Cerebellar nuclear complex (tissue), 1 donor: ENCODE measurements around the gene PRPS2.

Experiments used
- DNase-seq, 2 experiments: peaks; one replicate each; lab custom pipeline; 2025; lab: John Stamatoyannopoulos, UW

PRPS2 gene

DNA sequence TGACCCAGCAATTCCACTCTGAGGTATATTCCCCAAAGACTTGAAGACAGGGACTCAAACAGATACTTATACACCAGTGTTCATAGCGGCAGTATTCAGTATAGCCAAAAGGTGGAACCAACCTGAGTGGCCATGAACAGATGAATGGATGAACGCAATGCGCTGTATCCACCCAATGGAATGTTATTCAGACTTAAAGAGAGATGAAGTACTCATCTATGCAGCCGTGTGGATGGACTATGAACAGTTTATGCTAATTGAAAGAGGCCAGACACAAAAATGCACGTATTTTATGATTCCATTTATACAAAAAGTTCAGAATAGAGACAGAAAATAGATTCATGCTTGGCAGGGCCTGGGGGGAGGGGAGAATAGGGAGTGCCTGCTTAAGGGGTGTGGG, 26.3 kb downstream of the PRPS2 start:
- DNase-seq = no peak

DNA sequence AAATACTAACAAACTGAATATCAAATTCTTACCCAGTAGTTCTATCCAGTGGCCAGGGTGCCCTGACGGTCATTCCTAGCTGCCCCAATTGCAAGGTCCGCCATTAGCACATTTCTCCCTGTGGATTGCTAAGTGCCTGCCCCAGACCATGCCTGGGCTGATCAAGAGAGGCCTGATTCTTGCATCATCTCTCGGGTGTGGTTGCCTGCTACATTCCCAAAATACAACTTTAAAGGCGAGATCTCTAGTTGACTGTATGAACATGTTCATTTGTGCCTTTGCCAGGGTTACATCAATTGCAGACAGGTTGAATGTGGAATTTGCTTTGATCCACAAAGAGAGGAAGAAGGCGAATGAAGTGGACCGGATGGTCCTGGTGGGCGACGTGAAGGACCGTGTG, 28.0 kb downstream of the PRPS2 start:
- DNase-seq = no peak

DNA sequence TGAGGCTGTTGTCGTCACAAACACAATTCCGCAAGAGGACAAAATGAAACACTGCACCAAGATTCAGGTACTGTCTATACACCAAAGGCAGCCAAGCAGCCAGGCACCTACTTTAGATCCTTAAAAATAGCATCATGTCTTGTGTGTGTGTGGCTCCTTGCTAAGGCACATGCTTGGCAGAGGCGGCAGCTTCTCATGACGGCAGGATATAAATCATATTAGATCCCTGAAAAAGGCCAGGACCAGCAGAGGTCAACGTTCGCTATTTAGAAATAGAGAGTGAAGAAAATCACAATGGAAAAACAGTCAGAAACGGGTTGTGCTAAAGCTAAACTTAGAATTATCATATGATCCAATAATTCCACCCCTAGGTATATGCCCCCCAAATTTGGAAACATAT, 29.5 kb downstream of the PRPS2 start:
- DNase-seq = no peak

DNA sequence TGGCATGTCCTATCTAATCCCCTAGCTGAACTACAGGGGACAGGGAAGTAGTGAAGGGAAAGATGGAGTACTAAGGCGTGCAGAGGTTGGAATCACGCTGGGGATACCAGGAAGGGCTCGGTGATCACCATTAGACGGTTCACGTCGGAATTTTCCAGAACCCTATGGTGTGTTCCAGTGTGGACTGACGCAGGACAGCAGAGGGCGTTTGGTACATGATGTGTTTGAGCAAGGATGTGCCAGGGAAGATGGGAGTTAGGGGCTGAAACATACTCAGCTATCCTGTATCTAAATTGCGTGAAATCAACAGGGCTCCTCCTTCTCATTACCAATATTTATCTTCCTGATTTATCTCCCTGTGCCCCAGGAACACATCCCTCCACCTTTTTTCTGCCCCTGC, 33.7 kb downstream of the PRPS2 start:
- no peak for DNase-seq

DNA sequence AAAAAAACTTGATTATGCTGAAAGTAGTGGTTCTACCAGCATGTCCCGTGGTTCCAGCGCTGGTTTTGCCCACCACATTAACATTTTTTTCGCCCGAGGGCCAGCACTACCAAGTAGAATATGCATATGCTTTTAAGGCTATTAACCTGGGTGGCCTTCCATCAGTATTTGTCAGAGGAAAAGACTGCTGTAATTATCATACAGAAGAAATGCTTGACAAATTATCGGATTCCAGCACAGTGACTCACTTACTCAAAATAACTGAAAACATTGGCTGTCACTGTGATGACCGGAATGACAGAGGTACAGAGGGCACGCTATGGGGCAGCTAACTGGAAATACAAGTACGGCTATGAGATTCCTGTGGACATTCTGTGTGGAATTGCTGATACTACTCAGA, 34.6 kb downstream of the PRPS2 start:
- no peak for DNase-seq

DNA sequence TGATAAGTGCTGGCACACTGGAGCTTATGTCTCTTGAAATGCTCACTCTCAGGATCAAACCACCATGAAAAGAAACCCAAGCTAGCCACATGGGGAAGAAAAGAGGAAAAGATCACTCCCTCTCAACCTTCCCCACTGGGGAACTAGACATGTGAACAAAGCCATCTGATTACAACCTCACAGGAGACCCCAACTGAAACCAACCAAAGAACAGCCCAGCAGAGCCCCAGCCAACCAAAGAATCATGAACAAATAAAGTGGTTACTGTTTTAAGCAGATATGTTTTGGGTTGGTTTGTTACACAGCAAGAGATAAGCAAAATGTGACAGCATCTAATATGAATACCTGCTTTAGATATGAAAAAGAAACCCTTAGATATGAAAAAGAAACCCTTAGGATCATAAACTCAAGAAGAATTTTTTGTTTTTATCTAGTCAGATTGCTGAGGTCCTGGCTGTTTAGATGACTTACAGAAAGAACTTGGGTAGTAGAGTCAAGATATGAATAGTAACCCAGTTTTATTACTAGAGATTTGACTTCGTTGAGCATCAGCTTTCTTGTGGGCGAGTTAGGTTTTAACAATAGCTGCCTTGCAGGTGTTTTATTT, 52.0 kb downstream of the PRPS2 start:
- DNase-seq = no peak

DNA sequence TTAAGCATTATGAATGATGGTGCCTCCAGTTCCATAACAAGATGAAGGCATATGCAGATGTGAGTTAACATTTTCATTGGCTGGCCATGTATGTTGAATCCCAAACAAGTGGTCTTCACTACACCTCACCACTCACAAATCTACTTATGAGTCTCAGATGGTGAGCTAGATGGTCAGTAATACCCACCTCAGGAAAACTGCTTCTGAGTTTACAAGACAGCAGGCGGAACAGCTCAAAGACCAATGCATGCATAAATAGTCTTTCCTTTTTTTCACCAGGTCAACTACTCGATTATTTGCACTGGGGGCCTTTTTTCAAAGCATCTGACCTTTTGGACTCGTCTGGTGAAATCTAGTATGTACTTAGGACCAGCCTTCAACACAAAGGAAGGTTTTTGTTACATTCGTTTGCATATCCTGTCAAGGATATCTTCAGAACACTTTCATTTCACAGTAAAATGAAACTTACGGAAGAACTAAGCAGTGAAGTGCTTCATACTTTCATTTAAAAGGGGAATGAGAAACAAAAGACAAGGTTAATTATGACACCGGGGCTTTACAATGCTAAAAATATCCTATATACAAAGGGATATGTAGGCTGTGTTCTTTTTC, 52.6 kb downstream of the PRPS2 start:
- no peak for DNase-seq

DNA sequence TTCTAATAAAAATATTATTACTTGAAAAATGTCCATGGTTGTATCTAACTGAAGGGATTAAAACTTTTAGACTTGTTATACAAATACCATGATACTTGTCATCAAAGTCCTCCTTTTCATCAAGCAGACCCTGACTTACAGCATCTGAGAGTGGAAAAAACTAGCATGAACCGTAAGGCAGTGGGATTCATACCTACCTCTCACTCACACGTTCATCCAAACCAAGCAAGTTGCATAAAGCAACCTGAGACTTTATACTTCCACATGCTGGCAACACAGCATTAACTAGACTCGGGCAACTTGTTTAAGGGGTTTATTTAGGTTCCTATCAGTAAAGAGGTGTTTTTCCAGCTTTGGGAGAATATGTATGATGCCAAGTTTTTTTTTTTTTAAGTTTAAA, 53.1 kb downstream of the PRPS2 start:
- no peak for DNase-seq

DNA sequence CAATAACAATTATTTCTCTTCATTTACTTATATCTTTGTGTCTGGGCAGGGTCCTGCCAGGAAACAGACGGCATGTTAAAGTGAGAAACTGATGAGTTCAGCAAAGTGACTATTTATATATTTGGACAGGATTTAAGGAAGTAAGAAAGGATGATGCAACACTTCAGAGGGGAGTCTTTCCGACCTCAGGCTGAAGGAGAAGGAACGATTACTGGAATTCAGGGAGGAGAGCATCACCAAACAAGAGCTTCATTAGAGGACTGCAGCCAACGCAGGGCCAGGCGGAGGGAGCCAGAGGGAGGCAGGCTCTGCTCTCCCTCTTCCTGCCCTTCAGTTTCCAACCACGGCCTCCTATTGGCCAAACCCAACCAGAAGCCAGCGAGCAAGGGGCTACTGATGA, 74.1 kb downstream of the PRPS2 start:
- DNase-seq = no peak

DNA sequence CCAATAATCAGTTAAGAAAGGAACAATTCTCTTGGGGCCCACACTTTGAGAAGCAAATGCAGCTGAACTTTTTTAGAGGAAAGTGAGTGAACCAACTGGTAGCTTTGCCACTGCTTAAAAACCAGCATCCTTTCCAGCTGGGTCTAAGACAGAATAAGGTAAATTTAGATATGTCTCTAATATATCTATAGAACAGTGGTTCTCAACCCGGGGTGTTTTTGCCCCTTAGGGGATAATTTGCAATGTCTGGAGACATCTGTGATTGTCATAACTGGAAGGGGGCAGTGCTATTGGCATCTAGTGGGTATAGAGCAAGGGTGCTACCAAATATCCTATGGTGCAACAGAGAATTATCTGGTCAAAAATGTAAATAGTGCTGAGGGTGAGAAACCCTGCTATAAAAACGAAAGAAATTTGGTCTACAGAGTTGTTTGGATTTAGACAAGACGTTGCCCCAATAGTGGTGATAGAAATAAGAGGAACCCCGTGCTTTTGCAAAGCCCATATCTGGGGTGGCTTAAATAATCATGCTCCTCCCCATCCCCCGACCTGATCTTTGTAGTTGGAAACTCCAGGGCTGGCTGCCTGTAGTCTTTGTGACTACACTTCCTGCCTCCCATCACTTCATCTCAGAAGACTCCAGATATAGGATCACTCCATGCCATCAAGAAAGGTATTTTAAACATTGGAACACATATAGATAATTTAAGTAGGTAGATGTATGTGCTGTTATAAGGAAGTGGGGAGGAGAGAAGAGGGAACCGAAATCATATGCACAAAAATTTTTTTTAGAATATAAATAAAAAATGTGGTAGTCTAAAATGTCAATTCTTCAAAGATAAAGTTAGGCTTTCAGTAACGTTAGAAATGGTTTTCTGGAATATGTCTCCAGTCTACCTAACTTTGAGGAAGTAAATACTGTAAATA, 75.5 kb downstream of the PRPS2 start, which contains the start of gene TLR7:
TLR7 (plus strand) TSS at position 622 of the 927 bp plus-strand sequence. CDS start 507 bp downstream, outside the sequence.
- no peak for DNase-seq

DNA sequence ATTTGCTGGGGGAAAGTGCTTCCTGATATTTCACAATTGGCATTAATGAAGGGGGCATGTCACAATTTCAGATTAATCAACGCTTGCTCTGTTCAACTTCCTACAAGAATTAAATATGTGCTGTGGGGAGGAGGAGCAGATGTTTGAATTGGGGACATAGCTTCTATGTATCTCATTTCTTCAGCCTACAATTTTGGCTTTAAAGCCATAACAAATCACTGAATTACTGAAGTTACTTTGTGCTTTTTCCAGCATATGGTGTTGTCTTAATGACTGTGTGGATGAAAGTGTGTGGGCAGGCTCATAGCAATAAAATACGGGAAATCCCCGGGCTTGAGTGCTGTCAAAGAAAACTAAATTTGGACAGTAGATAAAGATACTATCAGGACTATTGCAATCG, 76.5 kb downstream of the PRPS2 start:
- no peak for DNase-seq

DNA sequence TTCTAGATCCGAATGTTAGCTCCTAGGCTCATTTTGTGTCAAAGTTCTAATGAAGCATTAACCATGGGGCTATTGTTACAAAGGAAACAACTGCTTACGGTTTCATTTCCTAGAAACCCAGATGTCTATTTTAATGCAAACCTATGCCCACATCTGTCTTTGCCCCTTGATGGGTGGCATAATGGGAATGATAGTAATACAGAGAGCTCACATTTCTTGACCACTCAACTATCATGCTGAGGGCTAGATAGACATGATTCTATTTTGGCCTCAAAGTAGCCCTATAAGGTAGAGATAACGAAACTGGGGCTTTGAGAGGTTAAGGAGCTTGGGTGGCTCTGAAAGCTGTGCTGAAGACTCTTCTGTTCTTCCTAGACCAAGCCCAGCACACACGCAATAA, 77.5 kb downstream of the PRPS2 start:
- no peak for DNase-seq

DNA sequence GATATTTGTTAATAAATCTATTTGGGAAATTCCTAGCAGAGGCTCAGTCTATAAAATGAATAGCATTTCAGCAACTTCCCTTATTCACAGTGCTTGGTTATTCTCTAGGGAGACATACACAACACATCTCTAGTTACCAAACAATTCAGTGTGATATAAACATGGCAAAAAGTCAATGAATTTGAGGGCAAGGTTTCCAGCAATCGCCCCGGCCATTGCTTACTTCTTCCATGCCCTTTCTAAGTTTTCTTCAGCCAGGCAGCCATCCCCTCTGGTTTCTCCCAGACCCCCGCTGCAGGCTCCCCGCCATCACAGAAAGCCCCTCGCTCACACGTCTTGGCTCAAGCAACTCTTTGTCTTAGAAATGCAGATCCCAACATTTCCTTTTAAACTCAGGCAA, 80.0 kb downstream of the PRPS2 start:
- DNase-seq = no peak

DNA sequence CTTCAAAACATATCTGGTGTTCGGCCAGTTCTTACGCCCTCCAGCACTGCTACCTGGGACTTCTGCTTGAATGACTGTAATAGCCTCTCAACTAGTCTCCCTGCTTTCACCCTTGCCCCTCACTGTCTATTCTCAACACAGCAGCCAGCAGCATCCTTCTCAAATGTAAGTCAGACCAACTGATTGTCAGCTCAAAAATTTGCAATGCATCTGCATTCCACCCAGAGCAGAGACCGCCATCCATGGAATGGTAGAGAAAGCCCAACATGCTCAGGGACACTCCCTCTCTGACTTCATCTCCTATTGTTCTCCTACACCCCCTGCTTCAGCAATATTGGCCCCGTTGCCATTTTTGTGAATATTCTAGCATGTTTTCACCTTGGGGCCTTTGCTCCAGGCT, 81.5 kb downstream of the PRPS2 start:
- no peak for DNase-seq
